Stimulated activated CD8-positive, alpha-beta memory T cell treated with anti-CD3 and anti-CD28 coated beads, Interleukin-4, amount 100 ng/mL, for 48 hours (primary cell): ENCODE measurements around the gene SIX2.

ENCODE experiments used
- DNase-seq: peaks from one replicate; pipeline ENCODE4 v3.0.0-alpha.2; 2020

The SIX2 gene

GRCh38 chr2:45000921-45001868 is 8.1 kb downstream of the SIX2 start:
- no peak for DNase-seq

DNA sequence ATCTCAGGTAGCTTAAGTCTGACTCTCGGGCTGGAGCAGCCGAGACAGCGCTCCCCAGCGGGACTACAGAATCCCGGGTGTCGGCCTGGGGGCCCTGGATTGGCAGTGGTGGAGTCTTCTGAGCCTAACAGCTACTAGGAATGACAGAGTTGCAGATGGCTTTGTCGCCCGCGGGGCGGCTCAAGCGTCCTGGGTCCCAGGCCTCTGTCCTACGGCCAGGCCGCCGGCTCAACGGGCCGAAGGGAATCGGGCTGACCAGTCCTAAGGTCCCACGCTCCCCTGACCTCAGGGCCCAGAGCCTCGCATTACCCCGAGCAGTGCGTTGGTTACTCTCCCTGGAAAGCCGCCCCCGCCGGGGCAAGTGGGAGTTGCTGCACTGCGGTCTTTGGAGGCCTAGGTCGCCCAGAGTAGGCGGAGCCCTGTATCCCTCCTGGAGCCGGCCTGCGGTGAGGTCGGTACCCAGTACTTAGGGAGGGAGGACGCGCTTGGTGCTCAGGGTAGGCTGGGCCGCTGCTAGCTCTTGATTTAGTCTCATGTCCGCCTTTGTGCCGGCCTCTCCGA is 8.8 kb downstream of the SIX2 start:
- no peak for DNase-seq

DNA sequence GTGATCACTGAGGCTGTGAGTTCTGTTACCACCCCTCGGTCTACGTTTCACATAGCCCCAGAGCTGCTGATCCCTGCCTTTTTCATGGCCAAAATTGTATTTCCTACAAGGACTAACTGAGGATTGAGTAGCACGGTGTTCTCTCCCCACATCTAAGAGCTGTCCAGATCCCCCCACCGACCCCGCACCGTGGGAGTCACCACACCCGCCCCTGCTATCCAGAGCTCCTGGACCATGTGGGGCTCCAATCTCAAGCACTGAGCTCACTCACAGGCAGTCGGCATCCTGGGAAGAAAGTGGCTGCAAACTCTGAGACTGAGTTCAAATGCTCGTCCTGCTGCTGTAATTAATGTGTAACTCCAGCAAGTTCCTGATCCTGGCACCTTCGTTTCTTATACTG is 9.7 kb downstream of the SIX2 start:
- no peak for DNase-seq

DNA sequence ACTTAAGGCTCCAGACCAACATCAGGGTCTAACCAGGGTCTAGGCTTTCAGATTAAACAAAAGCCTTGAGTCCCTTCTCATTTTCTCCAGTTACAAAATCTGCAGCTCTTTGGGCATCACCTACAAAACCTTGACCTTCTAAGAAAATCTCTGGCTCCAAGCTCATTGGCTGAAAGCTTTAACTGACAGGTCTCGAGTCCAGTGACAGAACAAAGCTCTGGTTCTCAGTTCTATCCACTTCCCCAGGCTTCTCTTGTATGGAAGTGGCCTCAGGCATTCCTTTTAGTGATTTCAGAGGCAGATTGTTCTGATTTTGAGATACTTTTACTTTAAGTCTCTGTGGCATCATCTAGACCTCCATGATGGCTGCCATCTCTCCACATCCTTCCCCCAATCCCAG is 11.3 kb downstream of the SIX2 start:
- no peak for DNase-seq

GRCh38 chr2:44996356-44996755 is 12.9 kb downstream of the SIX2 start:
- no peak for DNase-seq

GRCh38 chr2:44994377-44994776 is 14.9 kb downstream of the SIX2 start:
- DNase-seq: no peak

- DNase-seq: no peak
Measured at GRCh38 chr2:44989176-44989575, 20.1 kb downstream of the SIX2 start.

GRCh38 chr2:44983836-44984604 is 25.2 kb downstream of the SIX2 start:
- DNase-seq: no peak

DNA sequence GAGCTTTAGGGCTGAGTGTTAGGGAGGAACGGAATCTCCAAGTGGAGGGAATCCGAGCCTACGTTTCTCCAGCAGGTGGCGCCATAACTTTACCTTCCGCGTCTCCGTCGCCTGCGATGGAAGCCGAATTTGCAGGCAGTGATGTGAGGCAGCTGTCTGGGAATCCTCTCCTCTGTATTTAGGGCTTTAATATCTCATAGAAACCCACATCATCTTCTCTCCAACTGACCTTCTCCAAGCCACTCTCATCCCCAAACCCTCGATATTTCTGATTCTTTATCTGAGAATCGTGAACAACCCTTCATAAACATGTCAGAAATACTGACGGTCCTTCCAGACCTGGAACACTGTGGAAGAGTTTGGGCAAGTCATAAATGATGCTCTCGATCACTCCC is 27.5 kb downstream of the SIX2 start:
- peak; percentile 88 for DNase-seq

- DNase-seq: no peak
Measured at GRCh38 chr2:44980751-44981713, 28.2 kb downstream of the SIX2 start.

DNA sequence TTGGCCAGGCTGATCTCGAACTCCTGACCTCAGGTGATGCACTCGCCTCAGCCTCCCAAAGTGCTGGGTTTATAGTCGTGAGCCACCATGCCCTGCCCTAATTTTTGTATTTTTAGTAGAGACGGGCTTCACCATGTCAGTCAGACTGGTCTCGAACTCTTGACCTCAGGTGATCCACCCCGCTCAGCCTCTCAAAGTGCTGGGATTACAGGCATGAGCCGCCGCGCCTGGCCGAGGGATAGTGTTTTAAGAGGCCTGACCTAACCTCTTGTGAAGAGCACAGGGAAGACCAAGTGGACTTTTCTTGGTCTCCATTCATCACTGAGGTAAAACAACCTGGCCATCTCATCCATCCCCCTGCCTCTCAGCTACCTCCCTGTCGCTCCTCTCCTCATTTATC is 29.7 kb downstream of the SIX2 start:
- DNase-seq: no peak

GRCh38 chr2:44975571-44976450 is 33.4 kb downstream of the SIX2 start:
- no peak for DNase-seq

DNA sequence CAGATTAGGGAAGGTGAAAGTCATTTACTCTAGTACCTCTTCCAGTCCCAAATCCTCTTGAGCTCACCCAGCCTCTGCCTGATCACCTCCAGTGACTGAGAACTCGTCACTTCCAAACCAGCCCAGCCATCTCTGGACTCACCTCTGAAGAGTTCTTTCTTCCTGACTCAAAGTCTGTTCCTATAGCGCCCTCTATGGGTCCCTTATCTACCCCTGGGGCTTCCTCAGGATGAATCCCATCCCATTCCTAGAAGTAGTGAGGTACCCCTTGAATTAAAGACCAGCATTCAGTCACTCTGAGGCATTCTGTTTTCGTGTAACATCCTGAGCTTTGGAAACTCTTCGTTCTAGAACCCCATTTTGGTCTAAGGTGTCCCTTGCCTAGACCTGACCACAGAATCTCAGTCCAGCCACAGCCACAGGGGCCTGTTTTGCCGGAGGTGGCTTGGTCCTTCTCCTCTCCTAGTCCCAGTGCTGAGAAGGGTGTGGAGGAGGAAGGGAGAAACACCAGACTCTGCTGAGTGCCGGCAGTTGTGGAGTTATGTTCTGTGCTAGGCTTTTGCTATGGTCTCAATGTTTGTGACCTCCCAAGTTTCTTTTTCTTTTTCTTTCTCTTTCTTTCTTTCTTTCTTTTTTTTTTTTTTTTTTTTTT is 35.1 kb downstream of the SIX2 start:
- DNase-seq: no peak

- no peak for DNase-seq
Measured at GRCh38 chr2:44972771-44973535, 36.3 kb downstream of the SIX2 start.

DNA sequence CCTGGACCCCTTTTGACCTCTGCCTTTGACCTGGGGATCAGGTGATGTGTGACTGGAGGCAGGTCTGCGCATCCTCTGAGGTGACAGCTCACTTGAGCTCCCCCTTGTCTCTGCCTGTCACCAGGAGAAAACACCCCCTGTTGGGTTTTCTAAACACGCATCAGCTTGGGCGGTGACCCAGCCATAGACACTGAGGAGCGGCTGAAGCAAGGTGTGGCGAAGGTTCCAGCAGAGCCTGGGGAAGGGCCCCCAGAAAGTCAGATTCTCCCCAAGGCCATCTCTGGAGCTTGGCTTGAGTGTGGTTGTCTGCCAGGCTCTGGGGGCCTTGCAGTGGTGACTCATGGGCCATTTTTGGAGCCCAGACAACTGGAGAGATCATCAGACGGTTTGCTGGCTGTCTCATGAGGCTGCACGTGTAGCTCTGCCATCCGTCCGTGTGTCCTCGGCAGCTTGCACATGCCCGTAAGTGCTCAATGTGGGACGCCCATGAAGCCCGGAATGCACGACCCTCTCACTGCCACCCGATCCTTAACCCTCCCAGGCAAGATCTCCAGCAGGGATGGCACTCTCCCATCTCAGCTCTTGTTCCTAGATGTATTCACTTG is 38.3 kb downstream of the SIX2 start:
- no peak for DNase-seq

DNA sequence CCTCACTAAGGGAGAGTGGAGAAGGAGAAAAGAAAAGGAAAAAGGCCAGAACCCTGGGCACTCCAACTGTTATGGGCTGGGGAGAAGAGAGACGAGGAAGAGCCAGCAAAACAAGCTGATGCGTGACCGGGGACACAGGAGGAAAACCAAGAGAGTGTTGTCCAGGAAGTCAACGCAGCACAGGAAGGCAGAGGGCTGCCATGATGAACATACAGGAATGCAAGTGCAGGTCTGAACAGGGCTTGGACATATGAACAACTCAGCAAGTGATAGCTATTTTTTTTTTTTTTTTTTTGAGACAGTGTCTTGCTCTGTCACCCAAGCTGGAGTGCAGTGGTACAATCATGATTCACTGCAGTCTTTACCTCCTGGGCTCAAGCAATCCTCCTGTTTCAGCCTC is 39.3 kb downstream of the SIX2 start:
- DNase-seq: no peak

- DNase-seq: no peak
Measured at GRCh38 chr2:44967727-44968432, 41.4 kb downstream of the SIX2 start.

- DNase-seq: no peak
Measured at GRCh38 chr2:44967056-44967455, 42.2 kb downstream of the SIX2 start.

DNA sequence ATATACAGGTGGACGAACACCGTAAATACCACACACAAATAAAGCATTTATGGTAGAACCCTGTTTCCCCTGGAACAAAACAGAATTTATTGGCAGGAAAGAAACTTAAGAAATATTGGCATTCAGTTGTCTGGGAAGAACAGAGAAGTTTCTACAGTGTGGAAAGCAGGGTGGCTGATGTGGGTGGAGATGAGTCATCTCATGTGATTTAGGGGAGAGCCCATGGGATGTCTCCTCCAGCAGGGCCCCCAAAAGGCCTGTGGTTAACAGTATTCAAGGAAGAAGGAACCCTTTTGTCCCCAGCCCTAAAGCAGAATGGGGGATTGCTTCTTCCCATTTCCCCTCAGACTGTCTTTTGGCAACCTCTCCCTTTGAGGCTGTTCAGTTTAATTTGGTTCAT is 43.6 kb downstream of the SIX2 start:
- DNase-seq: no peak
